Superior temporal gyrus (tissue), 1 donor: Measurements from ENCODE around the gene EGFR.

ENCODE experiments used
- DNase-seq: peaks from one replicate; pipeline ENCODE4 v3.0.0-alpha.2; 2016; ENCODE audit errors: extremely low spot score

EGFR gene

DNA sequence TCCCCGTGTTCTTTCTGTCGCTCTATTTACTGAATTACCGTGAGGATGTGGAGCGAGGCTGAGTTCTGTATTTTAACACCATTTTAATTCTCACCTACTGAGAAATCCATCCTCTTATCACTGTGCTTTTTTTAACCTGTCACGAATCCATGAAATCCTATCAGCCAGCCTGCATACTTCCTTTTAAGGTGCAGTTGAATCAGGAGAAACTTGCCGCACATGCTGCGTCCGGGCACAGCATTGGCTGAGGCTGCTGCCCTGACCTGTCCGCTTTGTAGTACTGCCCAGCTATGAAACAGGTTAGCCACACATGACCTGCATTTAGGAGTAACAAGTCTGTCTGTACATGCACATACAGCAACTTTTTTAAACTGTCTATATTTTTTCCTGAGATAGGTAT lies 82.5 kb downstream of the EGFR start:
- peak; percentile 47 for DNase-seq

DNA sequence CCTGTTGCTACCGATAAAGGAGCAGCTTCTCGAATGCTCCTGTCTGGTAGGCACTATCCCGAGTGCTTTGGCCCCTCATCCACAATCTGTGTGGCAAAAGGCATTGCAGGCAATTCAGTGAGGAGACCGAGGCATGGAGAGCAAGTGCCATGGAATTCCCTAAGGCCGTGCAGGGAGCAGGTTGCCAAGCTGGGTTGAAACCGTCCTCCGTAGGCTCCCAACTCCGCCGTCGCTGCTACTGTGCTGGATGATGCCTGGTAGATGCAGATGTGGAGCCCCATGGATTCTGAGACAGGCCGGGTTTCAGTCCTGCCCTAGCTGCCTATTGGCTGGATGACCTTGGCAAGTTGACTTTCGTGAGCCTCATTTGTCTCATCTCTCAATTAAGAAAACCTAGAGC lies 85.3 kb downstream of the EGFR start:
- no peak for DNase-seq

- DNase-seq, result no peak
Measured at GRCh38 chr7:55104712-55105433, 86.1 kb downstream of the EGFR start.

DNA sequence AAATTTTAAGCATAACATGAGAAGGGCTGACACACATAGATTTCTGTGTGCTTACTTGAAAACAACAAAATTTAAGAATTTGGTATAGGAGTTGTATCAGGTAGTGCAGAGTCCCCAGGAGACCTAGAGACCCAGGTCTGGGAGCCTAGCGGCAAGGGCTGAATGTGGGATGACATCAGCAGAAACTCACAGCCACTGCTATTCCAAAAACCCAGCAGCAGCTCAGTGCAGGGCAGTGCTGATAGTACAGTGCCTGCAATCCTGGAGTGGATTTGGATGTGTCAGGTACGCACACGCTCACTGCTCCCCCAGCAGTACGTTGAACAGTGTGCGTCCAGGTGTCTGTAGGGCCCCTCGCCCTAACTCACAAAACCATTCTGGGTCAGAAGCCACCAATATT lies 87.1 kb downstream of the EGFR start:
- DNase-seq, result no peak

GRCh38 chr7:55107946-55108345 lies 89.1 kb downstream of the EGFR start:
- no peak for DNase-seq

DNA sequence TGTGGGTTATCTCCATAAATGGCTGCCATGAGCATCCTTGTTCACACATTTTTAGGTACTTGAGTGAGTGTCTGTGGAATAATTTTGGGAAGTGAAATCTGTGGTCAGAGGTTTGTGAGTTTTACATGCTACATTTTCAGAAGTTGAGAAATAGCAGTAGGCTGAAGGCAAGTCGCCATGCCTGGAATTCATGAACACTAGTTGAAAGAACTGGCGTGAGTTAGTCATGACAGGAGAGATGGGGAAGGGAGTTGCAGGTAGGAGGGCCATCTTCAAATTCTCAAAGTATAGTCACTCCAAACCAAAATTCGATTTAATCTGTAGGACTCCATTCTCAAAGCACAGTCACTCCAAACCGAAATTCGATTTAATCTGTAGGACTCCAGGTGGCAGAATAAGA lies 89.6 kb downstream of the EGFR start:
- DNase-seq, result no peak

GRCh38 chr7:55108818-55109217 lies 90.0 kb downstream of the EGFR start:
- DNase-seq, result no peak

DNA sequence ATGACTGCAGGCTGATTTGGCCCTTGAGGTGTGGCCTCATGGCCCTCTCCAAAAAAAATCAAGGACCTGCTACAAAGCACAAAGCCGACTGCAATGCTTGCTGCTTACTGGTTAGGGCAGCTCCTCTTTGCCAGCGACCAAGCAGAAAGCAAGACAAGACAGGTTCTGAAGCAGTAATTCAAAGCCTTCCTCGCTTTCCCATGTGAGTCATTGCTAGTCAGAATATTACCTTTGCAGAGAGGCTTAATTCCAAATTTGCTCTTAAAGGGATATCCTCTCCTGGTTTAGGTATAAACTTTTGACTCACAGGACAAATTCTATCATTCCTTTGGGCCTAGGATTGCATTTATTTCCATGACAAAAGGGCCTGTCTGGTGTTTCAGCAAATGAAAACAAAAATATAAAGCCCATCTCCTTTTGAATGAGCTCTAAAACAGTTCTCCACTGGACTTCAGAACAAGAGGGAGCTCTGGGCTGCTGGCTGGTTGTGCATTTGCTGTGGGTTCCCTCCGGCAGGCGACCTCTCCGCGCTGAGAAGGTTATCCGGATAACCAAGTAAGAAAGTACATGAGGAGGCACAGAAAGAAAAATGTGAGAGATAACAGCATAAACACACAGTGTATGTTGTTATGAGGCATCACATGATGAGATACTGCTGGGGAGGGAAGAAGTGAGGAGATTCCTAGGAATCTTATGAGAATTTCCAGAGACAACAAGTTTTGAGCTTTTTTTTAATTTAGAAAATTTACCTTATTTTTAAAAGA lies 90.8 kb downstream of the EGFR start:
- no peak for DNase-seq

GRCh38 chr7:55110282-55110992 lies 91.6 kb downstream of the EGFR start:
- DNase-seq, result no peak

GRCh38 chr7:55110993-55111361 lies 92.2 kb downstream of the EGFR start:
- DNase-seq, result peak; percentile 47

- no peak for DNase-seq
Measured at GRCh38 chr7:55112056-55112455, 93.2 kb downstream of the EGFR start.

DNA sequence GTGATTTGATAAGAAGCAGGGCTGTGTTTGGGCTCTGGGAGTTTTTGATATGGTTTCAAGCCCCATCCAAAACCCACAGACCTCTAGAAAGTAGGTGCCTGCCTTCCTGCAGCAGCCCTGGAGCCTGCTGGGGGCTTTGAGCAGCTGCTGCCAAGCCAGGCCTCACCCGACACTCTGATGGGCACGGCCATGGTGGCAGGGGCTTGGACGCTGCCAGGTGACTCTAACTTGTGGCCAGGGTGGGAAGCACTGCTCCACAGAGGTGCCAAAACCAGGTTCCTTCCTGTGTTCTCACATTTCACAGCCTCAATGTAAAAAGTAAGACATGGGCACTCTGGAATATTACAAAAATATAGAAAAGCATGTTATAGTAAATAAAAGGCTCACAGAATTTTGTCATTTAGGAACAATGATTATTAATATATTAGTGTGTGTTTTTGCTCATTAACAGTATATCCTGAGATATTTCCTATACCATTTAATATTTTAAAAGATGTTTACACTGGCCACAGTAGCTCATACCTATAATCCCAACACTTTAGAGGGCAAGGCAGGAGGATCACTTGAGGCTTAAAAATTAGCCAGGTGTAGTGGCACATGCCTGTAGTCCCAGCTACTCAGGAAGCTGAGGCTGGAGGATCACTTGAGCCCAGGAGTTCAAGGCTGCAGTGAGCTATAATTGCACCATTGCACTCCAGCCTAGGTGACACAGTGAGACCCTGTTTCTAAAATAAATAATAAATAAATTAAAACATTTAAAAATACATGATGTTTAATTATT lies 95.1 kb downstream of the EGFR start:
- no peak for DNase-seq

- no peak for DNase-seq
Measured at GRCh38 chr7:55117286-55117685, 98.5 kb downstream of the EGFR start.

GRCh38 chr7:55118426-55118825 lies 99.6 kb downstream of the EGFR start:
- DNase-seq, result no peak

- DNase-seq, result no peak
Measured at GRCh38 chr7:55119571-55119970, 100.8 kb downstream of the EGFR start.

GRCh38 chr7:55120074-55120473 lies 101.3 kb downstream of the EGFR start:
- no peak for DNase-seq

- DNase-seq, result no peak
Measured at GRCh38 chr7:55120501-55121198, 101.8 kb downstream of the EGFR start.

DNA sequence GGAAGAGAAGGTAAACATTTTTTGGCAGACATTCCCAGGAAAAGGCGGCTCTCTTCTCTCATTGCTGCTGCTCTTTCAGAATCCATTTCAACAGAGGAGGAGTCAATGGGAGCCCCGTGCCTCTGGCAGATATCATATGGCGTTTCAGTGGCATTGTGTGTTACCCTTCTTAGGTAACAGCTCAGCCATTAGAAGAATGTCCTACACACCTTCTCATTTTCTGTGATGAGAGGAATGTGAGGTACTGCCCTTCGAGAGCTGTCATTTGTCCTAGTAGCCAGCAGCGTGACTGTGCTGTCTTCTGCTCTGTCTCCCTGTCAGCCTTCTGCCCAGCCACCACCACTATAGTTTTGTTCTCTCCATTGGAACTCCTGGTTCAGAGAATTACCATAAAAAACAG lies 102.4 kb downstream of the EGFR start:
- no peak for DNase-seq

DNA sequence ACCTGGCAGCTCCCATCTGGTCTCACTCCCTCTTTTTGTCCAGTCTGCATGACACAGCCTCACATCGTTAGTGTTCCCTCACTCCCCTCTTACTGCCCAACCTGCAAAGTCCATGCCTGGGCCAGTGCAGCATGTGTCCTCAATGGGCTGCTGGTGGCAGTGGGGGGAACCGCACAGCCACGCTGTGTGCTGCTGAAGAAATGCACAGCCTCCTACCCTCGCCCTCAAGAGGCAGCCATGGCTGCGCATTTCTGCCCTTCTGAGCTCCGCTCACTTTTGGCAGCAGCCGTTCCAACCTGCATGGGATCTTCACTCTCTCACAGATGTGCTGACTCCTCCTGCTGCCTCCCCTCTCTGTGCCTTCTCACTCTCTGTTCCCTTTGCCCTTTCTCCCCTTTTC lies 103.4 kb downstream of the EGFR start:
- no peak for DNase-seq

- DNase-seq, result peak; percentile 32
Measured at GRCh38 chr7:55124989-55125875, 106.4 kb downstream of the EGFR start.
